Astrocyte (in vitro differentiated cells and primary cell): ENCODE results near the gene TXNDC12. TPM values are rescaled to one million over a fixed set of nuclear protein-coding genes. Genes with fewer than 3 reads are reported as not detected.

Source experiments
- DNase-seq: peaks from one replicate; pipeline ENCODE4 v3.0.0-alpha.2; 2010; ENCODE audit warnings: low read depth
- FAIRE-seq: peaks from 2 replicates; lab custom pipeline; 2011; peaks lifted over from hg19 to GRCh38; lab: Jason Lieb, UNC
- H2AFZ ChIP-seq: 2 replicates; pipeline ENCODE4 v1.6.0; 2012; ENCODE audit warnings: low read depth, low read length, inconsistent platforms
- H3K27ac ChIP-seq: 2 replicates; pipeline ENCODE4 v1.5.1; 2011; ENCODE audit warnings: low read depth, low read length, inconsistent platforms
- H3K27me3 ChIP-seq: 2 replicates; pipeline ENCODE4 v1.6.0; 2011; ENCODE audit warnings: low read length, inconsistent platforms; ENCODE audit not compliant: insufficient read depth
- H3K36me3 ChIP-seq: 2 replicates; pipeline ENCODE4 v1.5.1; 2011; ENCODE audit warnings: low read length, inconsistent platforms; ENCODE audit not compliant: insufficient read depth
- H3K4me1 ChIP-seq: 2 replicates; pipeline ENCODE4 v1.5.1; 2011; ENCODE audit warnings: low read length, inconsistent platforms; ENCODE audit not compliant: insufficient read depth
- H3K4me2 ChIP-seq: 2 replicates; pipeline ENCODE4 v1.6.0; 2012; ENCODE audit warnings: low read length, inconsistent platforms
- H3K4me3 ChIP-seq: 2 replicates; pipeline ENCODE4 v1.5.1; 2011; ENCODE audit warnings: low read depth, mild to moderate bottlenecking, low read length, inconsistent platforms; ENCODE audit not compliant: insufficient read depth
- H3K79me2 ChIP-seq: 2 replicates; pipeline ENCODE4 v1.6.0; 2012; ENCODE audit warnings: mild to moderate bottlenecking, low read length, inconsistent platforms; ENCODE audit not compliant: insufficient read depth
- H3K9ac ChIP-seq: 2 replicates; pipeline ENCODE4 v1.6.0; 2012; ENCODE audit warnings: mild to moderate bottlenecking, low read length, inconsistent platforms
- H3K9me3 ChIP-seq: 2 replicates; pipeline ENCODE4 v1.5.1; 2012; ENCODE audit warnings: low read depth, mild to moderate bottlenecking, low read length, inconsistent platforms; ENCODE audit not compliant: insufficient read depth
- H4K20me1 ChIP-seq: 2 replicates; pipeline ENCODE4 v1.6.0; 2012; ENCODE audit warnings: low read length, inconsistent platforms; ENCODE audit not compliant: insufficient read depth
- H3K27ac Mint-ChIP-seq: one replicate; pipeline ENCODE4 v1.8.0; 2021; ENCODE audit warnings: mild to moderate bottlenecking, mixed read lengths; ENCODE audit not compliant: unreplicated experiment
- H3K27me3 Mint-ChIP-seq: one replicate; pipeline ENCODE4 v1.8.0; 2021; ENCODE audit warnings: low read depth, mixed read lengths; ENCODE audit not compliant: unreplicated experiment
- H3K36me3 Mint-ChIP-seq: one replicate; pipeline ENCODE4 v1.8.0; 2021; ENCODE audit warnings: low read depth, mixed read lengths; ENCODE audit not compliant: unreplicated experiment
- H3K4me1 Mint-ChIP-seq: one replicate; pipeline ENCODE4 v1.8.0; 2021; ENCODE audit warnings: low read depth, mixed read lengths; ENCODE audit not compliant: unreplicated experiment
- H3K4me3 Mint-ChIP-seq: one replicate; pipeline ENCODE4 v1.8.0; 2021; ENCODE audit warnings: mild to moderate bottlenecking, moderate library complexity, mixed read lengths; ENCODE audit not compliant: unreplicated experiment
- H3K9me3 Mint-ChIP-seq: one replicate; pipeline ENCODE4 v1.8.0; 2021; ENCODE audit warnings: mild to moderate bottlenecking, mixed read lengths; ENCODE audit not compliant: unreplicated experiment
- CTCF ChIP-seq: IDR thresholded peaks from 2 replicates; pipeline ENCODE4 v1.5.1; 2011; ENCODE audit warnings: low read depth, mild to moderate bottlenecking, inconsistent platforms, low read length, moderate library complexity; ENCODE audit not compliant: insufficient read depth
- EZH2 ChIP-seq: IDR thresholded peaks from 2 replicates; pipeline ENCODE4 v1.6.1; 2012; ENCODE audit warnings: mild to moderate bottlenecking, low read length, inconsistent platforms; ENCODE audit not compliant: insufficient read depth
- total RNA-seq: library from RNA; stranded (reverse); gene quantifications from 2 replicates; pipeline ENCODE4 v1.2.1, GENCODE V29; 2021

TXNDC12 gene
- total RNA-seq, 1 donor from 2014 or later = 66.8 TPM

GRCh38 chr1:51997974-51998382, 57.0 kb downstream of the TXNDC12 start:
- H3K9me3 Mint-ChIP-seq = no peaks in the 10 kb centered on the region
- H3K27me3 Mint-ChIP-seq = peaks cover 6% of the 10 kb centered on the region
- H4K20me1 ChIP-seq = no peaks in the 10 kb centered on the region
- no peak overlapping the region for H3K27ac Mint-ChIP-seq
- H3K9ac ChIP-seq = no peak overlapping the region
- H3K36me3 ChIP-seq = no peaks in the 10 kb centered on the region
- no peaks in the 10 kb centered on the region for H3K9me3 ChIP-seq
- H3K27ac ChIP-seq = no peak overlapping the region
- H3K4me3 ChIP-seq = no peak overlapping the region
- FAIRE-seq (no peak), DNase-seq (no peak)
- no peaks in the 10 kb centered on the region for H3K36me3 Mint-ChIP-seq
- no peaks in the 10 kb centered on the region for H3K4me1 ChIP-seq
- no peak overlapping the region for H2AFZ ChIP-seq
- TF ChIP-seq EZH2 (no peak), CTCF (no peak)
- peaks cover 2% of the 10 kb centered on the region for H3K27me3 ChIP-seq
- H3K4me1 Mint-ChIP-seq = peaks cover 3% of the 10 kb centered on the region
- H3K4me3 Mint-ChIP-seq = no peak overlapping the region
- H3K79me2 ChIP-seq = no peaks in the 10 kb centered on the region
- H3K4me2 ChIP-seq = no peak overlapping the region

GRCh38 chr1:51990478-51990965, 64.5 kb downstream of the TXNDC12 start, which contains the start of gene RAB3B:
Gene RAB3B (minus strand): TSS chr1:51990700. CDS start chr1:51977117, 13,583 bp downstream.
- H4K20me1 ChIP-seq = no peaks in the 10 kb centered on the region
- peak within 1 kb of the TSS; percentile 83 for H3K4me2 ChIP-seq
- H3K27me3 ChIP-seq = peaks cover 2% of the 10 kb centered on the region
- TF ChIP-seq CTCF = no peak
- TF ChIP-seq EZH2 = no peak
- peak within 1 kb of the TSS; percentile 77 for H3K27ac Mint-ChIP-seq
- peak within 1 kb of the TSS; percentile 90 for H3K4me3 Mint-ChIP-seq
- H3K9me3 Mint-ChIP-seq = no peaks in the 10 kb centered on the region
- H3K79me2 ChIP-seq = no peaks in the 10 kb centered on the region
- H3K36me3 ChIP-seq = no peaks in the 10 kb centered on the region
- H3K27me3 Mint-ChIP-seq = peaks cover 9% of the 10 kb centered on the region
- FAIRE-seq (no peak), DNase-seq (peak; percentile 34)
- peak within 1 kb of the TSS; percentile 57 for H3K4me3 ChIP-seq
- no peaks in the 10 kb centered on the region for H3K4me1 ChIP-seq
- peak within 1 kb of the TSS; percentile 76 for H3K9ac ChIP-seq
- no peak within 1 kb of the TSS for H3K27ac ChIP-seq
- H3K4me1 Mint-ChIP-seq = peaks cover 6% of the 10 kb centered on the region
- H3K9me3 ChIP-seq = no peaks in the 10 kb centered on the region
- peaks cover 3% of the 10 kb centered on the region for H3K36me3 Mint-ChIP-seq
- H2AFZ ChIP-seq = peak within 1 kb of the TSS; percentile 42
